H1 (cell line): ENCODE data around the gene TAC4. TPM values are rescaled to one million over a fixed set of nuclear protein-coding genes. Genes with fewer than 3 reads are reported as not detected.

Experiments
- EZH2 ChIP-seq: fragments of 200-600 bp; sonication (generic); IDR thresholded peaks from 2 replicates; pipeline ENCODE4 v1.7.1; 2012; ENCODE audit warnings: low read depth, mild to moderate bottlenecking, moderate library complexity, low read length, inconsistent platforms; ENCODE audit not compliant: severe bottlenecking
- NRF1 ChIP-seq: IDR thresholded peaks from 2 replicates; pipeline ENCODE4 v1.6.1; 2011; ENCODE audit warnings: mild to moderate bottlenecking, low read depth, low read length, improper control_type of control experiment
- RBBP5 ChIP-seq: IDR thresholded peaks from 2 replicates; pipeline ENCODE4 v1.7.1; 2012; ENCODE audit warnings: low read depth, mild to moderate bottlenecking, inconsistent platforms, low read length, moderate library complexity, borderline replicate concordance
- SP2 ChIP-seq: IDR thresholded peaks from 2 replicates; pipeline ENCODE4 v1.6.1; 2012; ENCODE audit warnings: mild to moderate bottlenecking, low read length, inconsistent platforms
- TAF1 ChIP-seq: IDR thresholded peaks from 2 replicates; pipeline ENCODE4 v1.6.1; 2011; ENCODE audit warnings: mild to moderate bottlenecking, low read depth, low read length
- polyA plus RNA-seq, 7 experiments: library from polyadenylated mRNA; depleted of rRNA in 3 of 7; stranded (reverse) in 5 of 7; unstranded in 2 of 7; fragments of >200 nt in 5 of 7; fragments of 200-250 nt in 2 of 7; gene quantifications; 1 replicate in 5 of 7; 2 replicates in 1 of 7; 4 replicates in 1 of 7; pipeline versions ENCODE4 v1.2.1 to v1.2.3, GENCODE V29; 2011 to 2013; ENCODE audit warnings: missing spikeins in 2 of 7, mixed read lengths in 2 of 7
- total RNA-seq: library from RNA; stranded (reverse); fragmentation: NEBNext Ultra II Directional; extraction: Animal tissue kit (Norgen Biotek cat#: 25700); gene quantifications from 2 replicates; pipeline ENCODE4 v1.2.1, GENCODE V29; 2021

TAC4 gene
- total and polyA plus RNA-seq, 2 of the 8 experiments (the other 6 are each of a cell fraction or from before 2014, with no cell fraction given) = 0.15 TPM; not detected in 1

DNA sequence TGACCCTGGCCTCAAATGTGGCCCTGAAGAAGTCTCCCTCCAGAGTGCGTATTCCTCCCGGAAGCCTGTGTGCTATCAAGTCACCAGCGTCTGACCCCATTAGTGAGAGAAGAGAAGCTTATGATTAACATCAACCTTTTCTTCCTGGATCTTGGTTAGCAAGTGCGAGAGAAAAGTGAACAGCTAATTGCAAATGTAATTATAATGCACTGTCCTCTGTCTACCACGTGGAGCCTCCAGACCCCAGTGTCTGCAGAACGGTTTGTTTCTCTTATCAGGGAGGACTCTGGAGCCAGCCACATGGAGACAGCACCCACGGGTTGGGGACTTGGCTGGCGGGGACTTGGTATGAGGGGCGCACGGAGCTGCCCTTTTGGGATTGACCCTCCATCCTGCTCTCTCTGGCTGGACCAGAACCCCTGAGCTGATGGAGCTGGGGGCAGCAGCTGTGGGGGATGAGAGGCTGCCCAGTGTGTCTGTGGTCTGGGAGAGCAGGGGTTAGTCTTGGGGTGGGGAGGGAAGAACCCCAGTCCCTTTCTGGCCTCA is 5.7 kb upstream of the TAC4 start (continued):
- TF ChIP-seq RBBP5 (no peak), EZH2 (no peak), SP2 (no peak), NRF1 (no peak), TAF1 (no peak)
